NCI-H460 (cell line): Measurements from ENCODE around the gene BARX1. TPM values are rescaled to one million over a fixed set of nuclear protein-coding genes. Genes with fewer than 3 reads are reported as not detected.
"Not testable (repeated sequence)": the region's sequence is repeated elsewhere in the genome, so short reads cannot be mapped to it uniquely, and the experiment has no call there.

Source experiments
- DNase-seq: peaks from one replicate; pipeline ENCODE4 v3.0.0-alpha.2; 2016; ENCODE audit warnings: low read depth; ENCODE audit errors: extremely low read depth
- total RNA-seq: library from RNA; depleted of rRNA; stranded (reverse); fragments of >200 nt; shearing (Covaris generic); gene quantifications from 2 replicates; pipeline ENCODE4 v1.2.3, GENCODE V29; 2014

BARX1 gene
- total RNA-seq, 1 experiment from 2014 or later = 0.37 TPM

GRCh38 chr9:93952784-93953495 lies 2.2 kb downstream of the BARX1 start:
- DNase-seq = no peak

GRCh38 chr9:93952119-93952783 lies 2.9 kb downstream of the BARX1 start:
- no peak for DNase-seq

GRCh38 chr9:93951655-93952118 lies 3.5 kb downstream of the BARX1 start:
- DNase-seq = no peak

- DNase-seq = no peak
These were observed 4.2 kb downstream of the BARX1 start for GRCh38 chr9:93950619-93951601.

GRCh38 chr9:93949694-93950449 lies 5.3 kb downstream of the BARX1 start:
- DNase-seq = no peak

GRCh38 chr9:93949073-93949693 lies 6.0 kb downstream of the BARX1 start:
- no peak for DNase-seq

GRCh38 chr9:93948441-93949072 lies 6.6 kb downstream of the BARX1 start:
- DNase-seq = no peak

GRCh38 chr9:93947409-93948070 lies 7.6 kb downstream of the BARX1 start:
- no peak for DNase-seq

GRCh38 chr9:93946338-93946712 lies 8.8 kb downstream of the BARX1 start:
- DNase-seq = no peak

- DNase-seq = no peak
These were observed 9.5 kb downstream of the BARX1 start for GRCh38 chr9:93945400-93946337.

- DNase-seq = no peak
These were observed 11.1 kb downstream of the BARX1 start for GRCh38 chr9:93944011-93944410.

- DNase-seq = no peak
These were observed 13.0 kb downstream of the BARX1 start for GRCh38 chr9:93942161-93942560.

- DNase-seq = no peak
These were observed 13.7 kb downstream of the BARX1 start for GRCh38 chr9:93941493-93941892.

GRCh38 chr9:93940951-93941350 lies 14.2 kb downstream of the BARX1 start:
- DNase-seq = no peak

- not testable (repeated sequence) for DNase-seq
These were observed 15.6 kb downstream of the BARX1 start for GRCh38 chr9:93939589-93939988.

GRCh38 chr9:93937193-93937592 lies 18.0 kb downstream of the BARX1 start:
- DNase-seq = no peak

GRCh38 chr9:93931905-93932304 lies 23.2 kb downstream of the BARX1 start:
- no peak for DNase-seq

- DNase-seq = no peak
These were observed 25.1 kb downstream of the BARX1 start for GRCh38 chr9:93930070-93930469.
